Adrenal gland (tissue), 5 donors: ENCODE measurements around the gene SLC9B1.

ENCODE experiments used
- POLR2A ChIP-seq, 2 donors: fragments of 450-650 bp; IDR thresholded peaks; one replicate each; pipeline ENCODE4 v1.6.1; 2017; ENCODE audit warnings: antibody characterized with exemption in 2 of 2, mild to moderate bottlenecking in 2 of 2, moderate library complexity in 1 of 2
- TF ChIP-seq, protein P1 (sequence below), 6 experiments: fragments of 450-650 bp in 4 of 6; fragments of 200-600 bp in 2 of 6; sonication (generic) in 1 of 6; IDR thresholded peaks; 1 replicate in 5 of 6; 2 replicates in 1 of 6; pipeline versions ENCODE4 v1.5.1 to v1.8.0; 2016 to 2021; ENCODE audit warnings: antibody characterized with exemption in 6 of 6, mild to moderate bottlenecking in 2 of 6, moderate library complexity in 1 of 6
- donor health status: DM: no; HTN: no; CAD: no.

DNA sequence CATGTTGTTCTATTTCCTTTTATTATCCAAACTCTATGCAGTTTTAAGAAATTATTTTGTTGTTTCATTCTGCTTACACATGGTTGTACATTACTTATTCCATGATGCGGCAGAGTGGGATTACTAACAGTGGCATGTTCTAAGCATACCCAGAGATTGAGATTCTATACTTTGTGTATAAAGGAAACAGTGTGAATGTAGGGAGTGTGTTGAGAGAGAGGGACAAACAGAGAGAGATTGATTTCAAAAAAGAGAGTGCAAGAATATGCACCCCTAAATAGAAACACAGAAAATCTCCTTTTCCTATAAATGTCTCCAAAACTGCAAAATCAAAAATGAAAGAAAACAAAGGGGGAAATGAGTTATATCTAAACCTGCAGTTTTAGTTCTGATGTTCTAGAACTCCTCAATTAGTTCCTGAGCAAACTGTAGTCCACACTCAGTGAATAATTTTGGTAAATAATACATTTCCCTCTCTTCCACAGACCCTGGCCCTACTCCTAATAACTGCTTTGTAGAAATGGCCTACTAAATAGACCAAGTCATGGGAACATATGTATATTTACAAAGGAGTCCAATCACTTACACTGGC is 31.0 kb downstream of the SLC9B1 start:
- TF ChIP-seq, protein P1, sequence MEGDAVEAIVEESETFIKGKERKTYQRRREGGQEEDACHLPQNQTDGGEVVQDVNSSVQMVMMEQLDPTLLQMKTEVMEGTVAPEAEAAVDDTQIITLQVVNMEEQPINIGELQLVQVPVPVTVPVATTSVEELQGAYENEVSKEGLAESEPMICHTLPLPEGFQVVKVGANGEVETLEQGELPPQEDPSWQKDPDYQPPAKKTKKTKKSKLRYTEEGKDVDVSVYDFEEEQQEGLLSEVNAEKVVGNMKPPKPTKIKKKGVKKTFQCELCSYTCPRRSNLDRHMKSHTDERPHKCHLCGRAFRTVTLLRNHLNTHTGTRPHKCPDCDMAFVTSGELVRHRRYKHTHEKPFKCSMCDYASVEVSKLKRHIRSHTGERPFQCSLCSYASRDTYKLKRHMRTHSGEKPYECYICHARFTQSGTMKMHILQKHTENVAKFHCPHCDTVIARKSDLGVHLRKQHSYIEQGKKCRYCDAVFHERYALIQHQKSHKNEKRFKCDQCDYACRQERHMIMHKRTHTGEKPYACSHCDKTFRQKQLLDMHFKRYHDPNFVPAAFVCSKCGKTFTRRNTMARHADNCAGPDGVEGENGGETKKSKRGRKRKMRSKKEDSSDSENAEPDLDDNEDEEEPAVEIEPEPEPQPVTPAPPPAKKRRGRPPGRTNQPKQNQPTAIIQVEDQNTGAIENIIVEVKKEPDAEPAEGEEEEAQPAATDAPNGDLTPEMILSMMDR (IDR thresholded peaks at IDR 0.05) = no peak
- no peak for TF ChIP-seq POLR2A (IDR thresholded peaks at IDR 0.05)
